Kidney (tissue), 11 donors: ENCODE measurements around the gene TRIM16. TPM values are rescaled to one million over a fixed set of nuclear protein-coding genes. Genes with fewer than 3 reads are reported as not detected.
"Not testable (repeated sequence)": the region's sequence is repeated elsewhere in the genome, so short reads cannot be mapped to it uniquely, and the experiment has no call there.

Experiments
- DNase-seq, 5 donors: peaks; one replicate each; pipeline ENCODE4 v3.0.0-alpha.2; 2013 to 2020
- FAIRE-seq: peaks from 2 replicates; lab custom pipeline; 2012; peaks lifted over from hg19 to GRCh38; lab: Jason Lieb, UNC
- H3K27ac ChIP-seq, 2 donors: one replicate each; pipeline ENCODE4 v1.7.0; 2013; ENCODE audit warnings: low read depth in 2 of 2, low read length in 2 of 2, inconsistent platforms in 1 of 2
- H3K27me3 ChIP-seq: one replicate; pipeline ENCODE4 v1.7.1; 2013; ENCODE audit warnings: low read length, inconsistent platforms; ENCODE audit not compliant: control insufficient read depth, insufficient read depth
- H3K36me3 ChIP-seq, 3 donors: one replicate each; pipeline versions ENCODE4 v1.7.0 to v1.7.1; 2013; ENCODE audit warnings: low read length in 3 of 3, control low read depth in 1 of 3, inconsistent platforms in 1 of 3; ENCODE audit not compliant: insufficient read depth in 3 of 3, control insufficient read depth in 2 of 3
- H3K4me1 ChIP-seq, 3 donors: one replicate each; pipeline versions ENCODE4 v1.7.0 to v1.7.1; 2013; ENCODE audit warnings: low read length in 3 of 3, inconsistent platforms in 1 of 3, low read depth in 1 of 3; ENCODE audit not compliant: control insufficient read depth in 2 of 3, insufficient read depth in 2 of 3
- H3K4me3 ChIP-seq, 3 donors: one replicate each; pipeline versions ENCODE4 v1.7.0 to v1.8.1; 2013; ENCODE audit warnings: low read length in 3 of 3, control low read depth in 1 of 3, inconsistent platforms in 1 of 3
- H3K9ac ChIP-seq, 3 donors: one replicate each; pipeline versions ENCODE4 v1.7.0 to v1.7.1; 2013; ENCODE audit warnings: low read length in 3 of 3, control low read depth in 1 of 3, inconsistent platforms in 1 of 3
- H3K9me3 ChIP-seq, 3 donors: one replicate each; pipeline versions ENCODE4 v1.7.0 to v1.7.1; 2013; ENCODE audit warnings: low read length in 3 of 3, control low read depth in 1 of 3, inconsistent platforms in 1 of 3; ENCODE audit not compliant: control insufficient read depth in 2 of 3, insufficient read depth in 1 of 3
- intact Hi-C: fragments of 100-400 bp; cut with DNase I; formaldehyde crosslinking; loops from one replicate; pipeline ENCODE4 v1.11.1; 2022
- polyA plus RNA-seq: library from polyadenylated mRNA; stranded (reverse); fragments of 350-450 nt; fragmentation: Illumina TruSeq; extraction: RNeasy Lipid Tissue Mini Kit (QIAGEN cat#74804); gene quantifications from one replicate; pipeline ENCODE4 v1.2.3, GENCODE V29; 2014; ENCODE audit warnings: low read depth, low replicate concordance; ENCODE audit not compliant: insufficient read depth
- total RNA-seq: library from RNA; stranded (reverse); fragmentation: NEBNext Ultra II Directional; extraction: Animal tissue kit (Norgen Biotek cat#: 25700); gene quantifications from one replicate; pipeline ENCODE4 v1.2.1, GENCODE V29; 2021
- donor health status: control.
- donor health status: control.
- donor health status: DM: yes; HTN: yes; CAD: no.
- donor health status: Normal renal cell carcinoma (clear cell type).

The TRIM16 gene
- total and polyA plus RNA-seq, 2 donors from 2014 or later = 14.8 to 16.2 TPM

DNA sequence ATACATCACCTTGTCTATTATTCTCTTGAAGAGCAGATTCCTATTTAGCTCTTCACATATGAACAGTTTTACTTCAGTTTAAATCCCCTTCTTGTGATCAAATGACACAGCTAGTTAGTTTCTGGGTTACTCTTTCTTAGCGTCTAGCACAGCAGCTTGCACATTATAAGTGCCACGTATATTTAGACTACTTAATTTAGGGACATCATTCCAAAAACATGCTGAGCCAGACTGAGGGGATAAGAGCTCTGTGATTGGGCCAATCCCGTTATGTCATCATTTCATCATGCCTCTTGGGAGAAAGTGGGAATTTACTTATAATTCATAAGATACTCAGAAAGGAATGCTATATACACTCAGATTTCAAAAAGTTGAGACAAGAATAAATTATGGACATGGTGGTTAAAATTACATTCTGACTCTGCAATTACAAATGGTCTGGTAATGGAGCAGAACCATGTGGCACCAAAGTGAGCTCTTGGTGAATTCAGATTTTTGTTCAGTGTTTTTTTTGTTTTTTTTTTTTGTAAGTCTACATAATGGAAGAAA is 60.4 kb downstream of the TRIM16 start:
- intact Hi-C loops, FAIRE-seq, H3K9ac ChIP-seq: not testable (repeated sequence)

DNA sequence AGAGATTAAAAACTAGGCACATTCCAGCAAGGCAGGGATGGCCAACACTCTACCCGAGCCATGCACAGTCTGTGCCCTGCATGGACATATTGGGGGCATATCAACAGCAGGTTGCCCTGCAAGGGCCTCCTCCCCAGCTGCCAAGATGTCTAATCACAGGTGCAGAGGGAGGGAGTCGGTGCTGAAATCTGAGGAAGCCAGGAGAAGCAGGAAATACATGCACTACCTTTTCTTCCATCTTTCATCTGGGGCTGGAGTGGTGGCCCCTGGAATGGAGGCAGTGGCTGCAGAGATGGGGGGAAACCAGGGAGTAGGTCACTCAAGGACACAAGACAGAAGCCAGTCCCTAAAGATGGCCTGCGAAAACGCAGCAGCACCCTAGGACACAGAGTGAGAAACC is 60.9 kb downstream of the TRIM16 start:
- H3K27ac ChIP-seq, intact Hi-C loops, H3K36me3 ChIP-seq, FAIRE-seq, H3K27me3 ChIP-seq, H3K4me3 ChIP-seq, H3K9me3 ChIP-seq, DNase-seq, H3K4me1 ChIP-seq, H3K9ac ChIP-seq: not testable (repeated sequence)

More for the DNA sequence above, 60.4 kb downstream of the TRIM16 start:
- H3K27me3 ChIP-seq, H3K27ac ChIP-seq, H3K4me1 ChIP-seq, DNase-seq, H3K36me3 ChIP-seq, H3K4me3 ChIP-seq, H3K9me3 ChIP-seq: not testable (repeated sequence)

DNA sequence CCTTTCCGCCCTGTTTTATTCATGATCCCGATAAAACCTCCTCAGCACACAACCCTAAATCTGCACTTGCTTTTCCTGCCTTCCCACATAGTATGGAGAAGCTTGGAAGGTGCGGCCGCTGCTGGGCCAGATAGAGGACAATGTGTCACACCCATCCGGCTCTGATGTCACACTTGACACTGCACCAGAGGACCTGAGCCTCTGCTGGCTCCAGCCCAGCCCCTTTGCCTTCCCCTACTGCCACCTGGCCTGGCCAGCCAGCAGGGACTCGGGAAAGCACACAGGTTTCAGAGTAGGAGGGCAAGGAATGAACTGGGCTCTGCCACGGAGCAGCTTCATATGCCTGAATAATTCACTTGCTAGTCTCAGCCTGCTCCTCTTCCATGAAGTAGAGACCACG is 62.0 kb downstream of the TRIM16 start:
- H3K9ac ChIP-seq, H3K4me1 ChIP-seq, H3K27me3 ChIP-seq, DNase-seq, H3K27ac ChIP-seq, H3K36me3 ChIP-seq, H3K4me3 ChIP-seq, H3K9me3 ChIP-seq, intact Hi-C loops, FAIRE-seq: not testable (repeated sequence)

DNA sequence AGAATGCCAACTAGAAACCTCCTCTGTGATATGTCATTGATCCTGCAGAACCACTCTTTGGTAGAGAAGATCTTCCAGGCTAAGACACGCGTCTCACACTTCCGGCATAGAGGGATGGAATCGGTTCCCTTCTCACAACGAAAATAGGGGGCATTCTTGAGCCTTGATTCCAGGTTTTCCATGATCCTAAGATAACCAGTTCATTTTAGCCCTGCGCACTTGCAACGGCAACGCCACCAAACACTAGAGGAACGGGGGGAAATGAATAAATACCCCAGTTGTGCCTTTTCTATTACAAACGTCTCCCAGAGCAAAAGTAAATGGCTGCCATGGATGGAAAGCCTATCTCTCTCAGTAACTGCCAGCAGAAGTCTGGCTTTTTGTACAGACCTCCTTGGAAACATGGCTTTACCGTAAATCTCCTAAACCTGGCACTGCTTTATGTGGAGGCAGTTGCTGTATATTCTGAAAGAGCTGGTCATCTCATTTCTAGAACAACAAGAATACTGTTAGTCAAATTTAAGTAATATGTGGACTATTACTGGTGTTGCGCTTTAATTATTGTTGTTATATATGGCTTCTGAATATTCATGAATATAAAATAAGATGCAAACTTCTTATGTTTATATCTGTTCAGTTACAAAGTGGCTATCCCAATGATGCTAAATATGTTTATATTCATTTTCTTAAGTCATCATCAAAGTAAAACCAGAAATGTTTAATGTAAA is 64.6 kb downstream of the TRIM16 start, which contains the start of gene FBXW10B:
FBXW10B (minus strand) TSS at position 374 of the 728 bp plus-strand sequence; CDS start at position 182, 192 bp downstream.
- FAIRE-seq, intact Hi-C loops: not testable (repeated sequence)
- H3K4me3 ChIP-seq = peak within 1 kb of the TSS in 2 of 3 donors; percentile 30 to 48

DNA sequence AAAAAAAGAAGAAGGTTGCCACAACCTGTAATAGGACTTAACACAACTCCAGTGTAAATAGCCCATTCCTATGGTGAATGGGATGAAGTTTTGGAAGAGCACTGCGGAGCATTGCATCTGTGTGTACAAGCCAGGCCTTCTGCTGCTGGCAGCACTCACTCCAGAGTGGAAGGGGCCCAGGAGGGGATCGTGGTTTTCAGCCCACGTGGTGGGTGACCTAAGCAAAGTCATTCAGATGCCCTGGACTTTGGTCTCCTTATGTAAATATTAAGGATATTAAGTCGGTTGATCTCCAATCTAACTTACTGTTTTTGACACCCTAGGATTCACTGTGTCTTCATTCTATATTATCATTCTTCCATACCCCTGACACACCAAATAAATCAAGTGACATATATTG is 67.3 kb downstream of the TRIM16 start:
- H3K36me3 ChIP-seq, intact Hi-C loops, H3K9ac ChIP-seq, H3K27me3 ChIP-seq, H3K4me3 ChIP-seq, H3K27ac ChIP-seq, H3K9me3 ChIP-seq, H3K4me1 ChIP-seq, FAIRE-seq: not testable (repeated sequence)
- DNase-seq = peak in 1 of 5 donors; percentile 12

More for the DNA sequence above, 64.6 kb downstream of the TRIM16 start, which contains the start of gene FBXW10B:
- not testable (repeated sequence) for H3K27me3 ChIP-seq, H3K9ac ChIP-seq, H3K27ac ChIP-seq, H3K9me3 ChIP-seq, H3K4me1 ChIP-seq, H3K36me3 ChIP-seq
- peak in 2 of 5 donors; percentile 15 for DNase-seq

DNA sequence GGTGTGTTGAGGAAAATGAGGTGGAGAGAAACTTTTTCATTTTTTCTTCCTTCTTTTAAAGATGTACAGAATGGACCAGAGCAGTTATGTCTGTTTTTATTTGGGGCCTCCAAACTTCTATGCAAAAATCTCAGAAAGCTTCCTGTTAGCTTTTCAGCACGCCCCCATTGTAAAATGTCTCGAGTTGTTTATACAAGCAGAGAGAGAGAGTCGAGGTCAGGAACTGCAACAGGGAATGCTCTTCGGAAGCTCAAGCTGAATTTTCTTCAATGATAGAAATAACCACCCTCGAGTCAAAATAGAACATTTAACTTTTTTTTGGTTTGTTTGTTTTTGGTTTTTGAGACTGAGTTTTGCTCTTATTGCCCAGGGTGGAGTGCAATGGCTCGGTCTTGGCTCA is 68.3 kb downstream of the TRIM16 start:
- H3K27me3 ChIP-seq, FAIRE-seq, H3K9ac ChIP-seq, H3K4me1 ChIP-seq, H3K9me3 ChIP-seq, intact Hi-C loops, H3K36me3 ChIP-seq, H3K4me3 ChIP-seq, H3K27ac ChIP-seq: not testable (repeated sequence)
- peak in 2 of 5 donors; percentile 22 to 72 for DNase-seq

DNA sequence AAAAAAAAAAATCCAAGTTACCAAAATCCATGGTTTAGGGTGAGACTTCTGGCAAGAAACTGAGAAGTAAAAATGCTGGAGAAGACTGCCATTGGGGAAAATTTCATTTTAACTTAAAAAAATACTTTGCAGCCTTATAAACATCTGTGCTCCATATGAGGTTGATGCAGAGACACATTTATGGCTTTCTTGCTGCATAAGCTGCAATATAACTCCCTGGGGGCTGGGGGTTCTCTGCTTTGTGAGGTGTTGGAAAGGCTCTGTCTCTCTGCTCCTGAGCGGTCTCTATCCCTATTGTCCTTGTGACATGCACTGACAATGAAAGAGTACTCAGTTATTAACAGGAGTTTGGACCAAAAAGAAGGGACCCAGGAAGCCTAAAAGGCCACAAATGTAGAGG is 71.0 kb downstream of the TRIM16 start:
- H3K36me3 ChIP-seq, H3K9me3 ChIP-seq, H3K9ac ChIP-seq, intact Hi-C loops, H3K27me3 ChIP-seq, FAIRE-seq, H3K4me3 ChIP-seq, H3K27ac ChIP-seq, H3K4me1 ChIP-seq: not testable (repeated sequence)
- peak in 1 of 5 donors; percentile 13 for DNase-seq

DNA sequence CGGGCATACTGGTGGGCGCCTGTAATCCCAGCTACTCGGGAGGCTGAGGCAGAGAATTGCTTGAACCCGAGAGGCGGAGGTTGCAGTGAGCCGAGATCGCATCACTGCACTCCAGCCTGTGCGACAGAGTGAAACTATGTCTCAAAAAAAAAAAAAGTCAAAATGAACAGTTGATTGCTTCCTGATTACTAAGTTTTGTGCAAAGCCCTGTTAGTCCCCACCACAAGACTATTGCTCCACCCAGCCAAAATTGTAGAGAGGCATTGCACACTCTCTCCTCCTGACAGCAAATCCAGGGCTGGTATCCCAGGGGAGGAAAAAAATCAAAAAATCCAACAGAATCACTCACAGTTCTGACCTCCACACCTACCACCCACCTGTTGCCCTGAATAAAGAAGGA is 91.2 kb downstream of the TRIM16 start:
- H3K4me1 ChIP-seq, H3K27me3 ChIP-seq, H3K27ac ChIP-seq, H3K36me3 ChIP-seq, FAIRE-seq, DNase-seq, H3K9me3 ChIP-seq, H3K9ac ChIP-seq, H3K4me3 ChIP-seq, intact Hi-C loops: not testable (repeated sequence)
